Hematopoietic multipotent progenitor cell treated with erythropoietin and hydrocortisone succinate and interleukin-3 and kit ligand, for 15 days (in vitro differentiated cells): ENCODE data around the gene LAMB1.

ENCODE experiments used
- DNase-seq: peaks from one replicate; pipeline ENCODE4 v3.0.0-alpha.2; 2015; ENCODE audit warnings: low spot score

Gene LAMB1

GRCh38 chr7:108017776-108018151, 14.8 kb upstream of the LAMB1 start:
- no peak for DNase-seq

- no peak for DNase-seq
Measured at GRCh38 chr7:108016841-108017775, 14.1 kb upstream of the LAMB1 start.

GRCh38 chr7:108015740-108016139, 12.8 kb upstream of the LAMB1 start:
- DNase-seq: no peak

GRCh38 chr7:108014747-108015682, 12.1 kb upstream of the LAMB1 start:
- DNase-seq: no peak

GRCh38 chr7:108014215-108014614, 11.3 kb upstream of the LAMB1 start:
- no peak for DNase-seq

GRCh38 chr7:108012499-108013430, 9.8 kb upstream of the LAMB1 start:
- peak; percentile 9 for DNase-seq

GRCh38 chr7:108010377-108010776, 7.4 kb upstream of the LAMB1 start:
- no peak for DNase-seq

- DNase-seq: no peak
Measured at GRCh38 chr7:108009873-108010272, 6.9 kb upstream of the LAMB1 start.

GRCh38 chr7:108008827-108009226, 5.9 kb upstream of the LAMB1 start:
- DNase-seq: no peak

- DNase-seq: no peak
Measured at GRCh38 chr7:108008240-108008639, 5.3 kb upstream of the LAMB1 start.

- no peak for DNase-seq
Measured at GRCh38 chr7:108007762-108008161, 4.8 kb upstream of the LAMB1 start.

GRCh38 chr7:108007261-108007660, 4.3 kb upstream of the LAMB1 start:
- no peak for DNase-seq

- DNase-seq: no peak
Measured at GRCh38 chr7:108004220-108005142, 1.5 kb upstream of the LAMB1 start.

- DNase-seq: no peak
Measured at GRCh38 chr7:108003599-108003935, 606 bp upstream of the LAMB1 start.

GRCh38 chr7:108001764-108002725, 916 bp downstream of the LAMB1 start:
- DNase-seq: no peak

- no peak for DNase-seq
Measured at GRCh38 chr7:108000875-108001763, 1.8 kb downstream of the LAMB1 start.

GRCh38 chr7:107999779-108000560, 3.0 kb downstream of the LAMB1 start:
- DNase-seq: no peak
